H9 (cell line): ENCODE results near the gene ZFPL1. TPM values are rescaled to one million over a fixed set of nuclear protein-coding genes. Genes with fewer than 3 reads are reported as not detected.

Experiments
- DNase-seq: peaks from one replicate; pipeline ENCODE4 v3.0.0-alpha.2; 2017
- H2AFZ ChIP-seq: one replicate; pipeline ENCODE4 v1.6.1; 2013; ENCODE audit warnings: mild to moderate bottlenecking, low read length, control low read depth, moderate library complexity
- H2AK5ac ChIP-seq: 2 replicates; pipeline ENCODE4 v1.6.1; 2013; ENCODE audit warnings: low read length, control low read depth, mixed read lengths; ENCODE audit not compliant: insufficient read length
- H2BK120ac ChIP-seq: one replicate; pipeline ENCODE4 v1.6.1; 2013; ENCODE audit warnings: low read depth, mild to moderate bottlenecking, low read length, control low read depth, inconsistent platforms; ENCODE audit not compliant: poor library complexity, severe bottlenecking
- H2BK12ac ChIP-seq: 2 replicates; pipeline ENCODE4 v1.6.1; 2013; ENCODE audit warnings: low read length, control low read depth, mixed read lengths, low read depth; ENCODE audit not compliant: insufficient read length
- H2BK15ac ChIP-seq: 2 replicates; pipeline ENCODE4 v1.6.1; 2013; ENCODE audit warnings: low read depth, low read length, control low read depth
- H2BK20ac ChIP-seq: one replicate; pipeline ENCODE4 v1.6.1; 2013; ENCODE audit warnings: low read depth, mild to moderate bottlenecking, low read length, control low read depth, inconsistent platforms; ENCODE audit not compliant: poor library complexity, severe bottlenecking
- H2BK5ac ChIP-seq: 2 replicates; pipeline ENCODE4 v1.6.1; 2013; ENCODE audit warnings: low read length, control low read depth, mixed read lengths; ENCODE audit not compliant: insufficient read length
- H3K14ac ChIP-seq: 2 replicates; pipeline ENCODE4 v1.6.1; 2013; ENCODE audit warnings: low read length, control low read depth; ENCODE audit not compliant: insufficient read depth
- H3K18ac ChIP-seq: 2 replicates; pipeline ENCODE4 v1.6.1; 2013; ENCODE audit warnings: low read depth, mild to moderate bottlenecking, mixed read lengths, low read length, control low read depth; ENCODE audit not compliant: insufficient read length
- H3K23ac ChIP-seq: 2 replicates; pipeline ENCODE4 v1.6.1; 2013; ENCODE audit warnings: low read length, control low read depth, mixed read lengths, low read depth; ENCODE audit not compliant: insufficient read length
- H3K23me2 ChIP-seq: 2 replicates; pipeline ENCODE4 v1.6.1; 2013; ENCODE audit warnings: low read depth, mild to moderate bottlenecking, mixed read lengths, low read length, control low read depth; ENCODE audit not compliant: insufficient read length, poor library complexity, severe bottlenecking
- H3K27ac ChIP-seq: 2 replicates; pipeline ENCODE4 v1.5.1; 2013; ENCODE audit warnings: low read length, control low read depth, mixed read lengths, low read depth; ENCODE audit not compliant: insufficient read length
- H3K27me3 ChIP-seq: 2 replicates; pipeline ENCODE4 v1.6.1; 2013; ENCODE audit warnings: low read length, control low read depth, inconsistent platforms; ENCODE audit not compliant: insufficient read depth
- H3K4ac ChIP-seq: 2 replicates; pipeline ENCODE4 v1.6.1; 2013; ENCODE audit warnings: low read depth, mild to moderate bottlenecking, control low read depth, inconsistent platforms, low read length, moderate library complexity
- H3K4me1 ChIP-seq: 2 replicates; pipeline ENCODE4 v1.6.1; 2013; ENCODE audit warnings: low read length, control low read depth, inconsistent platforms; ENCODE audit not compliant: insufficient read depth
- H3K4me2 ChIP-seq: 2 replicates; pipeline ENCODE4 v1.6.1; 2013; ENCODE audit warnings: low read length, control low read depth, mixed read lengths; ENCODE audit not compliant: insufficient read length, insufficient read depth
- H3K56ac ChIP-seq: 2 replicates; pipeline ENCODE4 v1.6.1; 2013; ENCODE audit warnings: low read depth, mild to moderate bottlenecking, mixed read lengths, low read length, control low read depth; ENCODE audit not compliant: insufficient read length
- H3K79me1 ChIP-seq: 2 replicates; pipeline ENCODE4 v1.6.1; 2013; ENCODE audit warnings: low read depth, mild to moderate bottlenecking, moderate library complexity, low read length, control low read depth, inconsistent platforms; ENCODE audit not compliant: insufficient read depth, poor library complexity, severe bottlenecking
- H3K79me2 ChIP-seq: 2 replicates; pipeline ENCODE4 v1.6.1; 2013; ENCODE audit warnings: low read length, control low read depth, inconsistent platforms; ENCODE audit not compliant: insufficient read depth
- H3K9ac ChIP-seq: 2 replicates; pipeline ENCODE4 v1.6.1; 2013; ENCODE audit warnings: low read length, control low read depth, mixed read lengths; ENCODE audit not compliant: insufficient read length; ENCODE audit errors: extremely low read depth
- H3K9me3 ChIP-seq: one replicate; pipeline ENCODE4 v1.6.1; 2013; ENCODE audit warnings: low read depth, low read length, inconsistent platforms; ENCODE audit not compliant: control insufficient read depth
- H3T11ph ChIP-seq: one replicate; pipeline ENCODE4 v1.6.1; 2013; ENCODE audit warnings: mild to moderate bottlenecking, low read length, control low read depth, inconsistent platforms
- H4K20me1 ChIP-seq: one replicate; pipeline ENCODE4 v1.6.1; 2013; ENCODE audit not compliant: control insufficient read depth, insufficient read length, insufficient read depth
- H4K5ac ChIP-seq: 2 replicates; pipeline ENCODE4 v1.6.1; 2013; ENCODE audit warnings: low read depth, mild to moderate bottlenecking, mixed read lengths, low read length, control low read depth; ENCODE audit not compliant: insufficient read length
- H4K8ac ChIP-seq: replicated peaks from 2 replicates; pipeline ENCODE4 v1.6.1; 2013; ENCODE audit warnings: low read length, control low read depth, mixed read lengths, low read depth; ENCODE audit not compliant: insufficient read length
- H4K91ac ChIP-seq: 2 replicates; pipeline ENCODE4 v1.6.1; 2013; ENCODE audit warnings: low read depth, mild to moderate bottlenecking, moderate library complexity, mixed read lengths, low read length, control low read depth; ENCODE audit not compliant: insufficient read length
- H3K27ac Mint-ChIP-seq, 3 experiments: 2 replicates in 2 of 3; 3 replicates in 1 of 3; pipeline ENCODE4 v1.8.0; 2020 to 2021; ENCODE audit warnings: mixed read lengths in 3 of 3, mild to moderate bottlenecking in 1 of 3, moderate library complexity in 1 of 3
- H3K27me3 Mint-ChIP-seq: 2 replicates; pipeline ENCODE4 v1.8.0; 2021; ENCODE audit warnings: low read depth, mild to moderate bottlenecking, moderate library complexity, mixed read lengths
- H3K36me3 Mint-ChIP-seq, 3 experiments: 2 replicates in 2 of 3; 3 replicates in 1 of 3; pipeline ENCODE4 v1.8.0; 2020 to 2021; ENCODE audit warnings: low read depth in 3 of 3, mixed read lengths in 3 of 3; ENCODE audit not compliant: insufficient read depth in 1 of 3
- H3K4me1 Mint-ChIP-seq, 2 experiments: 2 replicates each; pipeline ENCODE4 v1.8.0; 2020; ENCODE audit warnings: mixed read lengths in 2 of 2
- H3K4me3 Mint-ChIP-seq, 2 experiments: 2 replicates in 1 of 2; 3 replicates in 1 of 2; pipeline ENCODE4 v1.8.0; 2020 to 2021; ENCODE audit warnings: mild to moderate bottlenecking in 2 of 2, mixed read lengths in 2 of 2, moderate library complexity in 1 of 2
- H3K9me3 Mint-ChIP-seq, 2 experiments: 2 replicates in 1 of 2; 3 replicates in 1 of 2; pipeline ENCODE4 v1.8.0; 2020; ENCODE audit warnings: mild to moderate bottlenecking in 2 of 2, mixed read lengths in 2 of 2, moderate library complexity in 1 of 2
- CTCF ChIP-seq: fragments of 200-600 bp; sonication (generic); conservative IDR thresholded peaks from 3 replicates; pipeline ENCODE4 v1.8.0; 2021; ENCODE audit warnings: antibody characterized with exemption, mild to moderate bottlenecking
- WGBS: extraction: QIAGEN DNeasy Blood & Tissue Kit; methylation state at CpG from one replicate; pipeline ENCODE4 v1.1.7; 2013; ENCODE audit warnings: missing lambda C conversion rate, low lambda C conversion rate, mixed read lengths; ENCODE audit not compliant: insufficient read length; ENCODE audit errors: extremely low coverage; 5-methylcytosine and 5-hydroxymethylcytosine counted together
- total RNA-seq: library from RNA; stranded (reverse); gene quantifications from 2 replicates; pipeline ENCODE4 v1.2.1, GENCODE V29; 2021

Gene ZFPL1
- total RNA-seq, 1 experiment from 2014 or later = 24.2 TPM

- Histone ChIP-seq H3K14ac (no peak overlapping the region), H4K5ac (no peak overlapping the region), H3K4me2 (no peak overlapping the region), H2BK5ac (no peak overlapping the region), H3K79me1 (no peaks in the 10 kb centered on the region), H4K91ac (no peak overlapping the region), H3K27ac (no peak overlapping the region), H3K9ac (no peak overlapping the region), H4K20me1 (no peaks in the 10 kb centered on the region), H2AFZ (no peak overlapping the region), H3K9me3 (no peaks in the 10 kb centered on the region), H3K27me3 (no peaks in the 10 kb centered on the region), H2BK120ac (no peak overlapping the region), H3K4ac (no peak overlapping the region), H2BK12ac (no peak overlapping the region), H3K79me2 (no peaks in the 10 kb centered on the region), H3K23me2 (peaks cover 13% of the 10 kb centered on the region), H3T11ph (no peak overlapping the region), H2BK15ac (no peak overlapping the region), H3K23ac (no peak overlapping the region), H4K8ac (no peak overlapping the region), H2BK20ac (no peak overlapping the region), H3K56ac (no peak overlapping the region), H3K4me1 (no peaks in the 10 kb centered on the region), H3K18ac (no peak overlapping the region), H2AK5ac (no peak overlapping the region)
- peaks cover 15 to 19% of the 10 kb centered on the region in 2 experiments for H3K4me1 Mint-ChIP-seq
- TF ChIP-seq CTCF = no peak
- H3K27ac Mint-ChIP-seq = no peak overlapping the region
- no peaks in the 10 kb centered on the region for H3K27me3 Mint-ChIP-seq
- WGBS = no CpG with 5 or more reads among the region's 36 CpGs
- H3K9me3 Mint-ChIP-seq = no peaks in the 10 kb centered on the region
- no peak for DNase-seq
- peaks cover 2 to 18% (median 15%) of the 10 kb centered on the region in 3 experiments; a peak in 6 of 7 replicates for H3K36me3 Mint-ChIP-seq
- no peak overlapping the region for H3K4me3 Mint-ChIP-seq
Measured at GRCh38 chr11:65109231-65110198, 25.5 kb downstream of the ZFPL1 start.
